ENCODE measurements around the gene BAMBI.

The BAMBI gene

GRCh38 chr10:28704464-28705161 is 27.3 kb downstream of the BAMBI start:
- no peak for DNase-seq (ENCODE audit: low read depth in 4 of 4, low spot score in 1 of 4)

GRCh38 chr10:28705472-28705871 is 28.2 kb downstream of the BAMBI start:
- no peak for DNase-seq (ENCODE audit: low read depth in 4 of 4, low spot score in 1 of 4)

- no peak for DNase-seq (ENCODE audit: low read depth in 4 of 4, low spot score in 1 of 4)
Measured at GRCh38 chr10:28709001-28709710, 31.8 kb downstream of the BAMBI start.

DNA sequence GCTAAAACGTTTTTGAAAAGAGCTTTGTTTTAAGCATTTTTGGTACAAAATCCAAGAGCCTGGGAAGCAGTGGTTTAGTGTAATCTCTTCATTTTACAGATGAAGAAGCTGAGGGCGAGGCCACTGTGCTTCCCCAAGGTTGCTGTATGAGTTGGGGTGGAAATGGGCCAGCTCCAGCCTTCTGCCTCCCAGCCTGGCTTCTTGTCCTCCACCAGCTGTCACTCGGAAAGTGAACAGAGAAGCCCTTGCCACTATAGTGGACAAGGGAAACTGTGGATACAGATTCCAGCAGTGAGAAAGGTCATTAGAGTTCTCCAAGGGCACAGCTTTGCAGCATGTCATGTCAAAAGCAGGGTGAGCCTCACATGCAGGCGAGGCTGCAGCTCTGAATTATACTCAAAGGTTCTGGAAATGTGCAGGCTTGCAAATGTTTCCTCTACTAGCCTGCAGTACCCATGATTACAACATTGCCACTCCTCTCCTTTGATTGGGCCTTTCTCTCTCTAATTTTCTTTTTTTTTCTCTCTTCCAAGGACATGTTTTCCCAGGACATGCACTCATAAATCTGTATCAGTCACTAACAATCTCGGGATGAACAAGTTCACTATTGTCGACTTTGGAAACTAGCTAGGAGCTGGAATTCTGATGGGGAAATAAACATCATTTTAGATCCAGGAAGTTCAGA is 33.0 kb downstream of the BAMBI start:
- DNase-seq (ENCODE audit: low read depth in 4 of 4, low spot score in 1 of 4) = no peak

DNA sequence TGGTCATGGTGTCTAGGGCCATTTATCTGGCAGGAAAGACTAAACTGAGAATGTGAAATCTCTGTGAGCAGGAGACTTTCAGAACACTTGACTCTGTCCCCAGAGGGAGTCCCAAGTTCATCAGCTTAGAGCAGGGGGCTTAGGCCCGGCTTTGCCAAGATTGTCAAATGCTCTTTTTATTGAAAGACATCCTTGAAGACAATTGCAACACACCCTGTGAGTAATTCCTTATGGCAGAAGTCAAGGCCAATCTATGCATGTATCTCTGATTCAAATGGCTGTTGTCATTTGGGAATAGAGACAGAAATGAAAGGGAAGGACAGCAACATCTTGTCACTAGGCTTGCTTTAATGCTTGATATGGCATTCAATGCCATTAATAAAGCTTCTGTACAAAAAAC is 33.7 kb downstream of the BAMBI start:
- no peak for DNase-seq (ENCODE audit: low read depth in 4 of 4, low spot score in 1 of 4)

DNA sequence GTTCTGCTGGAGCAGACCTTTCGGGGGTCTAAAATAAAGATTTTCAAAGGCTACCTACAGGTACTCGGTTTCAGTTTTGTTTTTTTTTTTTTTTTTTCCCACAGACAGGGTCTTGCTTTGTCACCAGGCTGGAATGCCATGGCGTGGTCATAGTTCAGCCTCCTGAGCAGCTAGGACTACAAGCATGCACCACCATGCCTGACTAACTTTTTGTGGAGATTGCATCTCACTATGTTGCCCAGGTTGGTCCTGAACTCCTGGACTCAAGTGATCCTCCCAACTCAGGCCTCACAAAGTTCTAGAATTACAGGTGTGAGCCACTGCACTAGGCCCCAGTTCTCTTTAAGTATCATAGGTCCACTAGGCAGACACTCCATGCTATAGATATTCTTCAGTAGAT is 34.5 kb downstream of the BAMBI start:
- DNase-seq (ENCODE audit: low read depth in 4 of 4, low spot score in 1 of 4) = no peak

GRCh38 chr10:28713626-28714352 is 36.5 kb downstream of the BAMBI start:
- no peak for DNase-seq (ENCODE audit: low read depth in 4 of 4, low spot score in 1 of 4)

- DNase-seq (ENCODE audit: low read depth in 4 of 4, low spot score in 1 of 4) = no peak
Measured at GRCh38 chr10:28714401-28715053, 37.2 kb downstream of the BAMBI start.

DNA sequence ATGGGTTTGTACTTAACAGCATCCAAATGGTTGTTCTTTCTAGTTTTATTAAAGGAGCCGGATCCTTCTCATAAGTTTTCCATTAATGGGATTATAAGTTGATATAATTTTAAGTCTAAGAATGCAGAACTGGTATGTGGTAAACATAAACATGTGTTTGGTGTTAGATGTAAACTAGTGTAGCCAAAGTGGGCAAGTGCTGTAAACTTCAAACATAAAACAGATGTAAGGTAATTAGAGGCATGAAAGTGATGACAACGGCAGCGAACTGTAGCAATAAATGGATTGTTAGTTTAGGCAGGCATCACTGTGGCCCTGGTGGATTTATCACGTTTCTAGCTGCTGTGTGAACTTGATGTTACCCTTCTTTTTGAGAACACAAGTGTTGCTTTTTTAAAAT is 37.9 kb downstream of the BAMBI start:
- DNase-seq (ENCODE audit: low read depth in 4 of 4, low spot score in 1 of 4) = no peak

GRCh38 chr10:28715757-28716156 is 38.4 kb downstream of the BAMBI start:
- DNase-seq (ENCODE audit: low read depth in 4 of 4, low spot score in 1 of 4) = no peak

DNA sequence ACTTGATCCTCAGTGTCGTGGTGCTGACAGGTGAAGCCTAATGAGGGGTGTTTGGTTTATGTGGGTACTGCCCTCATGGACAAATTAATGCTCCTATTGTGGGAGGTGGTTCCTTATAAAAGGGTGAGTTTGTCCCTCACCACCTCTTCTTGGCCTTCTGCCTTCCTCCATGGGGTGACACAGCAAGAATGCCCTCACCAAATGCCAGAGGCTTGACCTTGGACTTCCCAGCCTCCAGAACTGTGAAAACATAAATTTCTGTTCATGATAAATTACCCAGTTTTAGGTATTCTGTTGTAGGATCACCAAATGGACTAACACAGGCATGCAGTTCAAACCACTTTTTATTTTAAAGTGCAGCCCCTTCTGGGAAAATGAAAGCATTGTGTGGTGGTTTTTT is 39.4 kb downstream of the BAMBI start:
- no peak for DNase-seq (ENCODE audit: low read depth in 4 of 4, low spot score in 1 of 4)

- no peak for DNase-seq (ENCODE audit: low read depth in 4 of 4, low spot score in 1 of 4)
Measured at GRCh38 chr10:28717656-28718201, 40.4 kb downstream of the BAMBI start.

- no peak for DNase-seq (ENCODE audit: low read depth in 4 of 4, low spot score in 1 of 4)
Measured at GRCh38 chr10:28719789-28720436, 42.6 kb downstream of the BAMBI start.

GRCh38 chr10:28721318-28721951 is 44.1 kb downstream of the BAMBI start:
- no peak for DNase-seq (ENCODE audit: low read depth in 4 of 4, low spot score in 1 of 4)

GRCh38 chr10:28722065-28722803 is 44.9 kb downstream of the BAMBI start:
- DNase-seq (ENCODE audit: low read depth in 4 of 4, low spot score in 1 of 4) = no peak

- no peak for DNase-seq (ENCODE audit: low read depth in 4 of 4, low spot score in 1 of 4)
Measured at GRCh38 chr10:28728366-28728765, 51.0 kb downstream of the BAMBI start.

DNA sequence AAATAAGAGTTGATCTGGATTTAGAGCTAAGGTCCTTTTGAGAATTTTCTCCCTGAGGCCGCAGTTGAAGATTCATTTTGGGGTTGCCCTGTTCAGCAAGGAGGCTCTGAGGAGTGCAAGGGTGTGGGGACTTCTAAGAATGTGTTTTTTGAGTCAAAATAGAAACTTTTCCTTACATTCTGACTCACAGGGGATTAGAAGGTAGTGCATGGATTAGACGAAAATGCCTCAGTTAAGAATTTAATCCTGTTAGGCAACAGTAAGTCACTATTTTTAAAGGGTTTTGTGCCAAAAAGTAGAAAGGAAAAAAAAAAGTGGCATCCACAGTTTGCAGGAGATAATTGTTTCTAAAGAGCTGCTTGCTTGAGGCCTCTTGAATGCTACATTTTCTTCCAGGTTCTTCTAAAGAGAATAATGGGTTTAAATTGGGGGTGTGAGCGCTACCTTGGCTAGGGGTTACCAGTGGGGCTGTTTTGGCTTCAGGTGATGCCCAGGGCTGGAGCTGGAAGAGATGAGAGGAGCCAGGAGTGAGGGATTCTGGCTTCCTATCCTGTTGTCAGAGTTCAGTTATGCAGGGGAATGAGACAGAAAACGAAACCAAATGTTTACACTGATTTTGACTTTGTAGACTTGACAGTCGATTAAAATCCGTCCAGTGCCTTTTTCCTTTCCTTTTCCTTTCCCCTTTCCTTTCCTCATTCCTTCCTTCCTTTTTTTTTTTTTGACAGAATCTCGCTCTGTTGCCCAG is 52.9 kb downstream of the BAMBI start:
- DNase-seq (ENCODE audit: low read depth in 4 of 4, low spot score in 1 of 4) = no peak

DNA sequence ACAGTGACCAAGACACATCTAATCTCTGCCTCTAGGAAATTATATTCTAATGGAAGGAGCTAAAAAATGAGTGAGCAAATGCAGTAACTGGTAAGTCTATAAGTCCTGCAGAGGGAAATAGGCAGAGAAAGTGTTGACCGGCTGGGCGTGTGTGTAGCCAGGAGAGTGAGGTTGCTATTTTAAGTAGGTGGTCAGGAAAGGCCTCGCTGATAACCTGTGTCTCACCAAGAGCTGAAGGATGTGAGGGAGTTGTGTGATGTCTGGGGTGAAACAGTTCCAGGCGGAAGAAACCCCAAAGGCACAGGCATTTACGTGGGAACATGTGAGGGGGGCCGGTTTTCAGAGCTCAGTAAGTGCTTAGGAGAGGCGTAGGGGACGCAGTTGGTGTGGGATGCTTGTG is 54.8 kb downstream of the BAMBI start:
- DNase-seq (ENCODE audit: low read depth in 4 of 4, low spot score in 1 of 4) = no peak
